Hepatocyte (in vitro differentiated cells): ENCODE data around the gene TRANK1. TPM values are rescaled to one million over a fixed set of nuclear protein-coding genes. Genes with fewer than 3 reads are reported as not detected.

ENCODE experiments used
- DNase-seq: peaks from one replicate; pipeline ENCODE4 v3.0.0-alpha.2; 2016; ENCODE audit warnings: low spot score
- H2AFZ ChIP-seq: fragments of 200-600 bp; sonication (generic); 2 replicates; pipeline ENCODE4 v1.6.0; 2016; ENCODE audit warnings: antibody characterized with exemption, mild to moderate bottlenecking
- H3K27ac ChIP-seq: fragments of 200-600 bp; sonication (generic); 2 replicates; pipeline ENCODE4 v1.5.1; 2016; ENCODE audit warnings: mild to moderate bottlenecking
- H3K27me3 ChIP-seq: fragments of 200-600 bp; sonication (generic); 2 replicates; pipeline ENCODE4 v1.6.1; 2016
- H3K36me3 ChIP-seq: fragments of 200-600 bp; sonication (generic); replicated peaks from 2 replicates; pipeline ENCODE4 v1.5.1; 2016; ENCODE audit warnings: low read depth; ENCODE audit not compliant: insufficient read depth
- H3K4me1 ChIP-seq: fragments of 200-600 bp; sonication (generic); 2 replicates; pipeline ENCODE4 v1.5.1; 2016; ENCODE audit warnings: mild to moderate bottlenecking, moderate library complexity; ENCODE audit not compliant: insufficient read depth
- H3K4me2 ChIP-seq: fragments of 200-600 bp; sonication (generic); 2 replicates; pipeline ENCODE4 v1.6.0; 2016
- H3K4me3 ChIP-seq: fragments of 200-600 bp; sonication (generic); 2 replicates; pipeline ENCODE4 v1.5.1; 2016; ENCODE audit warnings: mild to moderate bottlenecking
- H3K79me2 ChIP-seq: fragments of 200-600 bp; sonication (generic); 2 replicates; pipeline ENCODE4 v1.6.0; 2017; ENCODE audit warnings: mild to moderate bottlenecking
- H3K9me2 ChIP-seq: fragments of 200-600 bp; sonication (generic); replicated peaks from 2 replicates; pipeline ENCODE4 v1.6.0; 2017; ENCODE audit warnings: mild to moderate bottlenecking; ENCODE audit not compliant: insufficient read depth
- H3K9me3 ChIP-seq: fragments of 200-600 bp; sonication (generic); 2 replicates; pipeline ENCODE4 v1.5.1; 2016; ENCODE audit warnings: low read depth, mild to moderate bottlenecking
- H4K20me1 ChIP-seq: fragments of 200-600 bp; sonication (generic); 2 replicates; pipeline ENCODE4 v1.6.0; 2016; ENCODE audit warnings: mild to moderate bottlenecking; ENCODE audit not compliant: insufficient read depth, poor library complexity, severe bottlenecking
- EZH2 ChIP-seq: fragments of 200-600 bp; sonication (generic); IDR thresholded peaks from 2 replicates; pipeline ENCODE4 v1.6.1; 2016; ENCODE audit warnings: antibody characterized with exemption, mild to moderate bottlenecking, borderline replicate concordance
- EZH2phosphoT487 ChIP-seq: fragments of 200-600 bp; sonication (generic); IDR thresholded peaks from one replicate; pipeline ENCODE4 v1.6.1; 2018; ENCODE audit warnings: antibody characterized with exemption, mild to moderate bottlenecking, low read depth, moderate library complexity; ENCODE audit not compliant: unreplicated experiment, severe bottlenecking
- WGBS: methylation state at CpG from one replicate; pipeline ENCODE4 v1.1.6; 2016; ENCODE audit warnings: low lambda C conversion rate; ENCODE audit errors: missing lambda C conversion rate; 5-methylcytosine and 5-hydroxymethylcytosine counted together
- polyA plus RNA-seq: library from polyadenylated mRNA; unstranded; fragments of >200 nt; fragmentation: Nextera tagmentation; extraction: Ambion mirVana; gene quantifications from 2 replicates; pipeline ENCODE4 v1.2.1, GENCODE V29; 2016
- total RNA-seq: library from RNA; depleted of rRNA; stranded (reverse); fragments of >200 nt; gene quantifications from 2 replicates; pipeline ENCODE4 v1.2.3, GENCODE V29; 2014
- TF ChIP-seq, protein P1 (sequence below): fragments of 200-600 bp; sonication (generic); IDR thresholded peaks from 2 replicates; pipeline ENCODE4 v1.5.1; 2016; ENCODE audit warnings: antibody characterized with exemption, mild to moderate bottlenecking; ENCODE audit not compliant: poor library complexity

Gene TRANK1
- total and polyA plus RNA-seq, 2 experiments from 2014 or later, result 8.5 to 19.9 TPM

DNA sequence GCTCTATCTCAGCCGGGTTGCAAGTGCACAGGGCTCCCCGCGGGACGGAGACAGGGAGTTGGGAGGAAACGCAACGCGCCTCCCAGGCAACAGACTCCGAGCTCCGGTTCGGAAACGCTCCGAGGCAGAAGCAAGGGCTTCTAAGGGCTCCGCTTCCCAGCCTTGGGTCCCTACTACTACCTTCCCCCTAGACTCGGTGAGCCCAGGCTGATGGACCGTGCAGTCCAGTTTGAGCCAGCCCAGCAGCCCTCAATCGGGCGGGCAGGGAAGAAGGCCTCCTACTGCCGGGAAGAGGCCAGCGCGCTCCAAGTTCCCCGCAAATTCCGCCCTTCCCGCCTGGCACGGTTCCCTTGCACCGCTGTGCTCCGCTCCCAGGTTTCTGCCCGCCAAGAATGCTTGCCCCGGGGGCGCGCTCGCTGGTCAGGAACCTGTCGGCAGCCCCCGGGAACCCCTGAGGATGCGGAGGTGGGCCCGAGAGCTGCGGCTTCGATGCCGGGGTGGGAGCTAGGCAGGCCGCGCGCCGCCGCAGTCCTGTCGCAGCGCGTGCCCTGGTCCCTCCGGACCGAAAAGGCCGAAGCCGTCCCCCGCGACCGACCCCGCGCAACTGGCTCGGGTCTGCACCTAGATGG lies 728 bp downstream of the TRANK1 start:
- H3K79me2 ChIP-seq, result peaks cover 39% of the 10 kb centered on the region
- no peaks in the 10 kb centered on the region for H3K9me3 ChIP-seq
- no peaks in the 10 kb centered on the region for H3K36me3 ChIP-seq
- peaks cover 25% of the 10 kb centered on the region for H3K4me1 ChIP-seq
- no peaks in the 10 kb centered on the region for H3K27me3 ChIP-seq
- H3K4me3 ChIP-seq, result peak overlapping the region; percentile 69
- 2% methylated on average over 56 of the region's 56 CpGs for WGBS
- H3K9me2 ChIP-seq, result no peaks in the 10 kb centered on the region
- TF ChIP-seq EZH2phosphoT487 (no peak), EZH2 (no peak)
- TF ChIP-seq, protein P1, sequence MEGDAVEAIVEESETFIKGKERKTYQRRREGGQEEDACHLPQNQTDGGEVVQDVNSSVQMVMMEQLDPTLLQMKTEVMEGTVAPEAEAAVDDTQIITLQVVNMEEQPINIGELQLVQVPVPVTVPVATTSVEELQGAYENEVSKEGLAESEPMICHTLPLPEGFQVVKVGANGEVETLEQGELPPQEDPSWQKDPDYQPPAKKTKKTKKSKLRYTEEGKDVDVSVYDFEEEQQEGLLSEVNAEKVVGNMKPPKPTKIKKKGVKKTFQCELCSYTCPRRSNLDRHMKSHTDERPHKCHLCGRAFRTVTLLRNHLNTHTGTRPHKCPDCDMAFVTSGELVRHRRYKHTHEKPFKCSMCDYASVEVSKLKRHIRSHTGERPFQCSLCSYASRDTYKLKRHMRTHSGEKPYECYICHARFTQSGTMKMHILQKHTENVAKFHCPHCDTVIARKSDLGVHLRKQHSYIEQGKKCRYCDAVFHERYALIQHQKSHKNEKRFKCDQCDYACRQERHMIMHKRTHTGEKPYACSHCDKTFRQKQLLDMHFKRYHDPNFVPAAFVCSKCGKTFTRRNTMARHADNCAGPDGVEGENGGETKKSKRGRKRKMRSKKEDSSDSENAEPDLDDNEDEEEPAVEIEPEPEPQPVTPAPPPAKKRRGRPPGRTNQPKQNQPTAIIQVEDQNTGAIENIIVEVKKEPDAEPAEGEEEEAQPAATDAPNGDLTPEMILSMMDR, result no peak
- H3K4me2 ChIP-seq, result peak overlapping the region; percentile 94
- H3K27ac ChIP-seq, result peak overlapping the region; percentile 84
- H2AFZ ChIP-seq, result peak overlapping the region; percentile 96
- DNase-seq, result peak; percentile 76
- H4K20me1 ChIP-seq, result no peaks in the 10 kb centered on the region

DNA sequence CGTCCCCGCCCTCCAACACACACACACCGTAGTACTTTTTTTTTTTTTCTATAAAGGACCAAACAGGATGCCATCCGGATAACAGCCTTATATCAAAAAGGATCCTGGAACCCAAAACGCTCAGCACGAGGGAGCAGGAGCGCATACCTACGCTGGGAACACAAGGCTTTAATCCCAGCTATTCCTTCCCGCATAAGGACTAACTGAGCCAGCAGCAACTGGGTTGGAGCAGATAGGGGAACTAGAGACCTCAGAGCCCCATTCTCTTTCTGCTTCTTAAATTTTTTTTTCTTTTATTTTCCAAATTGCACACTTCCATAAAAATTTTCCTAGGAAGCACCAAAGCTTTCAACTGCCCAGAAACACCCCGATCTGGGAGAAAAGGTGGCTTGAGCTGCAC lies 1.3 kb downstream of the TRANK1 start:
- Histone ChIP-seq H2AFZ (peak overlapping the region; percentile 96), H3K4me1 (peaks cover 25% of the 10 kb centered on the region), H4K20me1 (no peaks in the 10 kb centered on the region), H3K27ac (peak overlapping the region; percentile 84), H3K36me3 (no peaks in the 10 kb centered on the region), H3K27me3 (no peaks in the 10 kb centered on the region), H3K9me2 (no peaks in the 10 kb centered on the region), H3K9me3 (no peaks in the 10 kb centered on the region), H3K4me3 (peak overlapping the region; percentile 69), H3K79me2 (peaks cover 44% of the 10 kb centered on the region), H3K4me2 (peak overlapping the region; percentile 94)
- no peak for DNase-seq
- TF ChIP-seq EZH2phosphoT487 (no peak), EZH2 (no peak)
- TF ChIP-seq, protein P1, result no peak
- WGBS, result 20% methylated on average over 10 of the region's 10 CpGs

DNA sequence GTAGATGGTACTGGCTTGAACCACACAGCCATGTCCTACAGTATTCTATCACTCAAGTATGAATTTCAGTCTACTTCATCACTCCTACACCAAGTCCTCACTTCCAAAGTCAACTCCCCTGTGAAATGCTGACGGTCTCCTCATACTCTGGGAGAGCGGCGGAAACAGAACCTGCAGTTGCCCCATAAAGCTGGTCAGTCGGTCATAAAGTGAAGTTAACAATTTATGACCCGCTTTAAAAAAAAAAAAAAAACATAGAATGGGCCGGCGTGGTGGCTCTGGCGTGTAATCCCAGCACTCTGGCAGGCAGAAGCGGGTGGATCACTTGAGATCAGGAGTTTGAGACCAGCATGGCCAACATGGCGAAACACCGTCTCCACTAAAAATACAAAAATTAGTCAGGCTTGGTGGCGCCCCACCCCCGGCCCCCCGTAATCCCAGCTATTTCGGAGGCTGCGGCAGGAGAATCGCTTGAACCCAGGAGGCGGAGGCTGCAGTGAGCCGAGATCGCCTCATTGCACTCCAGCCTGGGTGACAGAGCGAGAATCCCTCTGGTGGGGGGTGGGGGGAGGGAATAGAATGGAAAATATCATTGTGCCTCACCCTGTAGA lies 2.1 kb downstream of the TRANK1 start:
- no peaks in the 10 kb centered on the region for H3K9me2 ChIP-seq
- DNase-seq, result peak; percentile 47

More for the DNA sequence above, 2.1 kb downstream of the TRANK1 start:
- TF ChIP-seq, protein P1, result no peak
- no peak for TF ChIP-seq EZH2phosphoT487
- no peak for TF ChIP-seq EZH2
- Histone ChIP-seq H3K4me1 (peaks cover 29% of the 10 kb centered on the region), H3K27ac (peak overlapping the region; percentile 77), H3K79me2 (peaks cover 48% of the 10 kb centered on the region), H3K9me3 (no peaks in the 10 kb centered on the region), H3K4me2 (peak overlapping the region; percentile 94), H2AFZ (no peak overlapping the region), H3K36me3 (no peaks in the 10 kb centered on the region), H3K27me3 (no peaks in the 10 kb centered on the region), H4K20me1 (no peaks in the 10 kb centered on the region), H3K4me3 (no peak overlapping the region)
- 81% methylated on average over 21 of the region's 21 CpGs for WGBS
